Esophagus squamous epithelium (tissue), 4 donors: ENCODE results near the gene KCNK5.

ENCODE experiments used
- CTCF ChIP-seq, 6 experiments: fragments of 450-650 bp in 4 of 6; fragments of 200-600 bp in 2 of 6; sonication (generic) in 2 of 6; IDR thresholded peaks; one replicate each; pipeline ENCODE4 v1.5.1; 2016 to 2019; ENCODE audit warnings: antibody characterized with exemption in 6 of 6, mild to moderate bottlenecking in 4 of 6, moderate library complexity in 4 of 6
- POLR2A ChIP-seq, 4 donors: fragments of 450-650 bp; IDR thresholded peaks; one replicate each; pipeline ENCODE4 v1.6.1; 2017; ENCODE audit warnings: antibody characterized with exemption in 4 of 4, mild to moderate bottlenecking in 4 of 4, moderate library complexity in 3 of 4

GRCh38 chr6:39239527-39240154, 10.4 kb upstream of the KCNK5 start:
- TF ChIP-seq CTCF (IDR thresholded peaks at IDR 0.05) (no peak), POLR2A (IDR thresholded peaks at IDR 0.05) (no peak)
